GM23338 (cell line): ENCODE results near the gene ZMYND8.
A peak's percentile ranks its signal among the peaks of the same experiment; 100 is the strongest.

Experiments used
- EZH2 ChIP-seq: fragments of 200-600 bp; sonication (generic); IDR thresholded peaks from one replicate; pipeline ENCODE4 v1.8.0; 2017; ENCODE audit warnings: antibody characterized with exemption, mild to moderate bottlenecking, low read depth; ENCODE audit not compliant: unreplicated experiment
- EZH2phosphoT487 ChIP-seq: fragments of 200-600 bp; sonication (generic); IDR thresholded peaks from one replicate; pipeline ENCODE4 v1.8.1; 2018; ENCODE audit warnings: antibody characterized with exemption; ENCODE audit not compliant: unreplicated experiment
- POLR2AphosphoS5 ChIP-seq: IDR thresholded peaks from 2 replicates; pipeline ENCODE4 v1.6.1; 2016; ENCODE audit warnings: antibody characterized with exemption, low read depth
- STAT1 ChIP-seq: IDR thresholded peaks from one replicate; pipeline ENCODE4 v1.6.1; 2016; ENCODE audit warnings: antibody characterized with exemption; ENCODE audit not compliant: unreplicated experiment
- ZNF331 ChIP-seq: fragments of 250-450 bp; sonication (Bioruptor Pico); IDR thresholded peaks from 2 replicates; pipeline ENCODE4 v1.5.0; 2020; ENCODE audit warnings: low read depth, mild to moderate bottlenecking, moderate library complexity
- TF ChIP-seq, protein P1 (sequence below), 2 experiments: fragments of 200-600 bp in 1 of 2; sonication (generic) in 1 of 2; conservative IDR thresholded peaks; 2 replicates each; pipeline versions ENCODE4 v1.5.1 to v1.6.1; 2016 to 2017; ENCODE audit warnings: antibody characterized with exemption in 2 of 2, low read depth in 2 of 2, mild to moderate bottlenecking in 2 of 2, moderate library complexity in 1 of 2
- TF ChIP-seq, protein P2 (sequence below): fragments of 250-450 bp; sonication (Bioruptor Pico); IDR thresholded peaks from 2 replicates; pipeline ENCODE4 v1.5.0; 2020; ENCODE audit warnings: mild to moderate bottlenecking, moderate library complexity
- TF ChIP-seq, protein P3 (sequence below): IDR thresholded peaks from one replicate; pipeline ENCODE4 v1.6.1; 2018; ENCODE audit warnings: antibody characterized with exemption; ENCODE audit not compliant: unreplicated experiment

DNA sequence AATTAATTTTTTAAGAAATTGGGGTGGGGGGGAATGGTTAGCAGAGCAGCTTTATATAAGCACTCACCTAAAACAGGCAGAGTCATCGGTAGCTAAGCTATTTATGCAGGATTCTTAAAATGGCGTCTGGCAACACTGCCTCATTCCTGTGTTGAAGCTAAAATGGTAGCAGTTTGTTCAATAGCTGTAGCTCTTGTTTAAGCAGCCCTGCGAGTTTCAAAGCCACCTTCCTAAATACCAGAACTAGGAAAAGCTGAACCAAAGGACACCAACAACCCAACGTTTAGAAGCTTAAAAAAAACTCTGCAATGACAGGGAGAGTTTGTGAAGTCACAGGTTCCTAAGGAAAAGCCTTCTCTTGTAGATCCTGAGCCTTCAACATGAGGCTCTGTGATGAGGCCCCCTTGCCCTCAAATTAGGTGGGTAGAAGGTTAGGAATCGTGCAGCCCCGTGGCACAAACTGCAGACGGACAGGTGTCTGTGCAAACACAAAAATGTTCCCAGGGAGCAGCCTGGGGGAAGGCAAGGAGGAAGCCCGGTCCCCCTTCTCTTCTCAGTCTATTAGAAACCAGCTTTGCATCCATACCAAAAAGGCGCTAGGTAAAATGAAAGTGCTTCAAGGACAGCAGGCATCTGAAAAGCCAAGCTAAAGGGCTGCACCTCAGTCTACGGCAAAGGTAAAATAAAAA is 4.7 kb downstream of the ZMYND8 start:
- TF ChIP-seq, protein P1, sequence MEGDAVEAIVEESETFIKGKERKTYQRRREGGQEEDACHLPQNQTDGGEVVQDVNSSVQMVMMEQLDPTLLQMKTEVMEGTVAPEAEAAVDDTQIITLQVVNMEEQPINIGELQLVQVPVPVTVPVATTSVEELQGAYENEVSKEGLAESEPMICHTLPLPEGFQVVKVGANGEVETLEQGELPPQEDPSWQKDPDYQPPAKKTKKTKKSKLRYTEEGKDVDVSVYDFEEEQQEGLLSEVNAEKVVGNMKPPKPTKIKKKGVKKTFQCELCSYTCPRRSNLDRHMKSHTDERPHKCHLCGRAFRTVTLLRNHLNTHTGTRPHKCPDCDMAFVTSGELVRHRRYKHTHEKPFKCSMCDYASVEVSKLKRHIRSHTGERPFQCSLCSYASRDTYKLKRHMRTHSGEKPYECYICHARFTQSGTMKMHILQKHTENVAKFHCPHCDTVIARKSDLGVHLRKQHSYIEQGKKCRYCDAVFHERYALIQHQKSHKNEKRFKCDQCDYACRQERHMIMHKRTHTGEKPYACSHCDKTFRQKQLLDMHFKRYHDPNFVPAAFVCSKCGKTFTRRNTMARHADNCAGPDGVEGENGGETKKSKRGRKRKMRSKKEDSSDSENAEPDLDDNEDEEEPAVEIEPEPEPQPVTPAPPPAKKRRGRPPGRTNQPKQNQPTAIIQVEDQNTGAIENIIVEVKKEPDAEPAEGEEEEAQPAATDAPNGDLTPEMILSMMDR (conservative IDR thresholded peaks at IDR 0.05; ENCODE audit: low read depth in 2 of 2): no peak
- TF ChIP-seq EZH2 (no peak), STAT1 (no peak), ZNF331 (CRISPR knock-in tag) (no peak), POLR2AphosphoS5 (0 out of 2 replicates have a peak, but pooled peaks have one; percentile 31), EZH2phosphoT487 (no peak)
- TF ChIP-seq, protein P2, sequence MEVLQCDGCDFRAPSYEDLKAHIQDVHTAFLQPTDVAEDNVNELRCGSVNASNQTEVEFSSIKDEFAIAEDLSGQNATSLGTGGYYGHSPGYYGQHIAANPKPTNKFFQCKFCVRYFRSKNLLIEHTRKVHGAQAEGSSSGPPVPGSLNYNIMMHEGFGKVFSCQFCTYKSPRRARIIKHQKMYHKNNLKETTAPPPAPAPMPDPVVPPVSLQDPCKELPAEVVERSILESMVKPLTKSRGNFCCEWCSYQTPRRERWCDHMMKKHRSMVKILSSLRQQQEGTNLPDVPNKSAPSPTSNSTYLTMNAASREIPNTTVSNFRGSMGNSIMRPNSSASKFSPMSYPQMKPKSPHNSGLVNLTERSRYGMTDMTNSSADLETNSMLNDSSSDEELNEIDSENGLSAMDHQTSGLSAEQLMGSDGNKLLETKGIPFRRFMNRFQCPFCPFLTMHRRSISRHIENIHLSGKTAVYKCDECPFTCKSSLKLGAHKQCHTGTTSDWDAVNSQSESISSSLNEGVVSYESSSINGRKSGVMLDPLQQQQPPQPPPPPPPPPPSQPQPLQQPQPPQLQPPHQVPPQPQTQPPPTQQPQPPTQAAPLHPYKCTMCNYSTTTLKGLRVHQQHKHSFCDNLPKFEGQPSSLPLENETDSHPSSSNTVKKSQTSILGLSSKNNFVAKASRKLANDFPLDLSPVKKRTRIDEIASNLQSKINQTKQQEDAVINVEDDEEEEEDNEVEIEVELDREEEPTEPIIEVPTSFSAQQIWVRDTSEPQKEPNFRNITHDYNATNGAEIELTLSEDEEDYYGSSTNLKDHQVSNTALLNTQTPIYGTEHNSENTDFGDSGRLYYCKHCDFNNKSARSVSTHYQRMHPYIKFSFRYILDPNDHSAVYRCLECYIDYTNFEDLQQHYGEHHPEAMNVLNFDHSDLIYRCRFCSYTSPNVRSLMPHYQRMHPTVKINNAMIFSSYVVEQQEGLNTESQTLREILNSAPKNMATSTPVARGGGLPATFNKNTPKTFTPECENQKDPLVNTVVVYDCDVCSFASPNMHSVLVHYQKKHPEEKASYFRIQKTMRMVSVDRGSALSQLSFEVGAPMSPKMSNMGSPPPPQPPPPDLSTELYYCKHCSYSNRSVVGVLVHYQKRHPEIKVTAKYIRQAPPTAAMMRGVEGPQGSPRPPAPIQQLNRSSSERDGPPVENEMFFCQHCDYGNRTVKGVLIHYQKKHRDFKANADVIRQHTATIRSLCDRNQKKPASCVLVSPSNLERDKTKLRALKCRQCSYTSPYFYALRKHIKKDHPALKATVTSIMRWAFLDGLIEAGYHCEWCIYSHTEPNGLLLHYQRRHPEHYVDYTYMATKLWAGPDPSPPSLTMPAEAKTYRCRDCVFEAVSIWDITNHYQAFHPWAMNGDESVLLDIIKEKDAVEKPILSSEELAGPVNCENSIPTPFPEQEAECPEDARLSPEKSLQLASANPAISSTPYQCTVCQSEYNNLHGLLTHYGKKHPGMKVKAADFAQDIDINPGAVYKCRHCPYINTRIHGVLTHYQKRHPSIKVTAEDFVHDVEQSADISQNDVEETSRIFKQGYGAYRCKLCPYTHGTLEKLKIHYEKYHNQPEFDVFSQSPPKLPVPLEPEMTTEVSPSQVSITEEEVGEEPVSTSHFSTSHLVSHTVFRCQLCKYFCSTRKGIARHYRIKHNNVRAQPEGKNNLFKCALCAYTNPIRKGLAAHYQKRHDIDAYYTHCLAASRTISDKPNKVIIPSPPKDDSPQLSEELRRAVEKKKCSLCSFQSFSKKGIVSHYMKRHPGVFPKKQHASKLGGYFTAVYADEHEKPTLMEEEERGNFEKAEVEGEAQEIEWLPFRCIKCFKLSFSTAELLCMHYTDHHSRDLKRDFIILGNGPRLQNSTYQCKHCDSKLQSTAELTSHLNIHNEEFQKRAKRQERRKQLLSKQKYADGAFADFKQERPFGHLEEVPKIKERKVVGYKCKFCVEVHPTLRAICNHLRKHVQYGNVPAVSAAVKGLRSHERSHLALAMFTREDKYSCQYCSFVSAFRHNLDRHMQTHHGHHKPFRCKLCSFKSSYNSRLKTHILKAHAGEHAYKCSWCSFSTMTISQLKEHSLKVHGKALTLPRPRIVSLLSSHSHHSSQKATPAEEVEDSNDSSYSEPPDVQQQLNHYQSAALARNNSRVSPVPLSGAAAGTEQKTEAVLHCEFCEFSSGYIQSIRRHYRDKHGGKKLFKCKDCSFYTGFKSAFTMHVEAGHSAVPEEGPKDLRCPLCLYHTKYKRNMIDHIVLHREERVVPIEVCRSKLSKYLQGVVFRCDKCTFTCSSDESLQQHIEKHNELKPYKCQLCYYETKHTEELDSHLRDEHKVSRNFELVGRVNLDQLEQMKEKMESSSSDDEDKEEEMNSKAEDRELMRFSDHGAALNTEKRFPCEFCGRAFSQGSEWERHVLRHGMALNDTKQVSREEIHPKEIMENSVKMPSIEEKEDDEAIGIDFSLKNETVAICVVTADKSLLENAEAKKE (CRISPR knock-in tag): no peak
- TF ChIP-seq, protein P3, sequence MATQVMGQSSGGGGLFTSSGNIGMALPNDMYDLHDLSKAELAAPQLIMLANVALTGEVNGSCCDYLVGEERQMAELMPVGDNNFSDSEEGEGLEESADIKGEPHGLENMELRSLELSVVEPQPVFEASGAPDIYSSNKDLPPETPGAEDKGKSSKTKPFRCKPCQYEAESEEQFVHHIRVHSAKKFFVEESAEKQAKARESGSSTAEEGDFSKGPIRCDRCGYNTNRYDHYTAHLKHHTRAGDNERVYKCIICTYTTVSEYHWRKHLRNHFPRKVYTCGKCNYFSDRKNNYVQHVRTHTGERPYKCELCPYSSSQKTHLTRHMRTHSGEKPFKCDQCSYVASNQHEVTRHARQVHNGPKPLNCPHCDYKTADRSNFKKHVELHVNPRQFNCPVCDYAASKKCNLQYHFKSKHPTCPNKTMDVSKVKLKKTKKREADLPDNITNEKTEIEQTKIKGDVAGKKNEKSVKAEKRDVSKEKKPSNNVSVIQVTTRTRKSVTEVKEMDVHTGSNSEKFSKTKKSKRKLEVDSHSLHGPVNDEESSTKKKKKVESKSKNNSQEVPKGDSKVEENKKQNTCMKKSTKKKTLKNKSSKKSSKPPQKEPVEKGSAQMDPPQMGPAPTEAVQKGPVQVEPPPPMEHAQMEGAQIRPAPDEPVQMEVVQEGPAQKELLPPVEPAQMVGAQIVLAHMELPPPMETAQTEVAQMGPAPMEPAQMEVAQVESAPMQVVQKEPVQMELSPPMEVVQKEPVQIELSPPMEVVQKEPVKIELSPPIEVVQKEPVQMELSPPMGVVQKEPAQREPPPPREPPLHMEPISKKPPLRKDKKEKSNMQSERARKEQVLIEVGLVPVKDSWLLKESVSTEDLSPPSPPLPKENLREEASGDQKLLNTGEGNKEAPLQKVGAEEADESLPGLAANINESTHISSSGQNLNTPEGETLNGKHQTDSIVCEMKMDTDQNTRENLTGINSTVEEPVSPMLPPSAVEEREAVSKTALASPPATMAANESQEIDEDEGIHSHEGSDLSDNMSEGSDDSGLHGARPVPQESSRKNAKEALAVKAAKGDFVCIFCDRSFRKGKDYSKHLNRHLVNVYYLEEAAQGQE: no peak
